HepG2 (cell line): ENCODE measurements around the gene BCL2A1. TPM values are rescaled to one million over a fixed set of nuclear protein-coding genes. Genes with fewer than 3 reads are reported as not detected.
A peak's percentile ranks its signal among the peaks of the same experiment; 100 is the strongest.

Experiments
- ATAC-seq: fragments of 200-7000 bp; cut with Tn5 transposase; 3 replicates; pipeline ENCODE4 v1.9.1; 2020; ENCODE audit warnings: mild to moderate bottlenecking, moderate library complexity
- BruUV-seq: library from RNA; stranded (reverse); fragments of 400-500 nt; replicated peaks from 2 replicates; lab custom pipeline; 2021; lab: Mats Ljungman, UMichigan
- CTCF ChIA-PET: fragments of 300-600 bp; formaldehyde crosslinking; extraction: SDS; loops from one replicate; lab custom pipeline; 2021; ENCODE audit warnings: low total read pairs, inconsistent platforms, low intra/inter-chr PET ratio; lab: Yijun Ruan, JAX
- POLR2A ChIA-PET: fragments of 350-600 bp; sonication (Branson Sonifier 250); formaldehyde crosslinking; loops from one replicate; lab custom pipeline; 2020; ENCODE audit warnings: antibody characterized with exemption, inconsistent platforms; lab: Yijun Ruan, JAX
- DNase-seq: peaks from one replicate; pipeline ENCODE4 v3.0.0-alpha.2; 2015; ENCODE audit warnings: low spot score
- FAIRE-seq: peaks from 3 replicates; lab custom pipeline; 2011; peaks lifted over from hg19 to GRCh38; lab: Jason Lieb, UNC
- H2AFZ ChIP-seq: one replicate; pipeline ENCODE4 v1.6.1; 2011; ENCODE audit warnings: low read length, inconsistent platforms
- H3K27ac ChIP-seq: fragments of 300-600 bp; 3 replicates; pipeline ENCODE4 v1.8.0; 2011; ENCODE audit warnings: mixed run types, mild to moderate bottlenecking, mixed read lengths, low read length, inconsistent platforms; ENCODE audit not compliant: insufficient read depth; ENCODE audit errors: extremely low read length
- H3K27me3 ChIP-seq, 2 experiments: fragments of 200-600 bp in 1 of 2; 2 replicates in 1 of 2; 3 replicates in 1 of 2; pipeline versions ENCODE4 v1.6.0 to v1.8.0; 2011; ENCODE audit warnings: low read length in 2 of 2, mild to moderate bottlenecking in 2 of 2, moderate library complexity in 2 of 2, inconsistent platforms in 1 of 2; ENCODE audit not compliant: insufficient read depth in 2 of 2, control insufficient read depth in 1 of 2
- H3K36me3 ChIP-seq, 2 experiments: fragments of 200-600 bp in 1 of 2; replicated peaks in 1 of 2; 2 replicates in 1 of 2; 3 replicates in 1 of 2; pipeline versions ENCODE4 v1.5.1 to v1.8.0; 2011; ENCODE audit warnings: low read length in 2 of 2, inconsistent platforms in 1 of 2; ENCODE audit not compliant: insufficient read depth in 2 of 2, control insufficient read depth in 1 of 2
- H3K4me1 ChIP-seq: 2 replicates; pipeline ENCODE4 v1.5.1; 2012; ENCODE audit warnings: low read length, inconsistent platforms; ENCODE audit not compliant: insufficient read depth
- H3K4me2 ChIP-seq: 2 replicates; pipeline ENCODE4 v1.6.0; 2011; ENCODE audit warnings: low read depth, low read length, inconsistent platforms
- H3K4me3 ChIP-seq, 3 experiments: fragments of 200-600 bp in 1 of 3; sonication (generic), shearing (Covaris generic) in 1 of 3; replicated peaks in 1 of 3; 2 replicates each; pipeline ENCODE4 v1.5.1; 2011 to 2016; ENCODE audit warnings: low read length in 3 of 3, inconsistent platforms in 2 of 3, low read depth in 2 of 3, mild to moderate bottlenecking in 2 of 3, control low read depth in 1 of 3, mixed read lengths in 1 of 3; ENCODE audit not compliant: insufficient read depth in 1 of 3
- H3K79me2 ChIP-seq: one replicate; pipeline ENCODE4 v1.6.1; 2011; ENCODE audit warnings: low read length, inconsistent platforms; ENCODE audit not compliant: insufficient read depth
- H3K9ac ChIP-seq: 2 replicates; pipeline ENCODE4 v1.6.0; 2011; ENCODE audit warnings: mild to moderate bottlenecking, low read depth, low read length, inconsistent platforms; ENCODE audit not compliant: insufficient read depth
- H3K9me3 ChIP-seq: 2 replicates; pipeline ENCODE4 v1.5.1; 2012; ENCODE audit warnings: mild to moderate bottlenecking, low read length
- H4K20me1 ChIP-seq: 2 replicates; pipeline ENCODE4 v1.6.0; 2011; ENCODE audit warnings: inconsistent platforms, mild to moderate bottlenecking, low read length, moderate library complexity; ENCODE audit not compliant: insufficient read depth
- CEBPB ChIP-seq: IDR thresholded peaks from 2 replicates; pipeline ENCODE4 v1.6.1; 2011; ENCODE audit warnings: low read depth, low read length, improper control_type of control experiment, borderline replicate concordance
- GABPB1 ChIP-seq: IDR thresholded peaks from 2 replicates; pipeline ENCODE4 v1.6.1; 2016; ENCODE audit warnings: mild to moderate bottlenecking, missing genetic modification reagents, moderate library complexity, missing compliant biosample characterization
- GATAD2A ChIP-seq: IDR thresholded peaks from 2 replicates; pipeline ENCODE4 v1.6.1; 2016
- HNF4A ChIP-seq: sonication (generic); formaldehyde crosslinking; IDR thresholded peaks from 2 replicates; pipeline ENCODE4 v1.4.0; 2020; ENCODE audit warnings: missing genetic modification reagents
- NR2F6 ChIP-seq, 2 experiments: IDR thresholded peaks; 2 replicates each; pipeline ENCODE4 v1.6.1; 2016; ENCODE audit warnings: antibody characterized with exemption in 1 of 2, mild to moderate bottlenecking in 1 of 2
- RARA ChIP-seq: IDR thresholded peaks from 2 replicates; pipeline ENCODE4 v1.6.1; 2016; ENCODE audit warnings: missing genetic modification reagents, missing compliant biosample characterization
- WGBS: methylation state at CpG from one replicate; pipeline ENCODE4 v1.1.6; 2017; ENCODE audit warnings: low lambda C conversion rate; 5-methylcytosine and 5-hydroxymethylcytosine counted together
- in situ Hi-C: cut with HindIII; loops from 2 replicates; pipeline ENCODE4 v1.10.0; 2017; ENCODE audit warnings: low pct_unique_long_range_greater_than_20kb; ENCODE audit not compliant: extremely low pct_ligation_motif_present
- intact Hi-C: fragments of 100-400 bp; cut with micrococcal nuclease; formaldehyde crosslinking; loops from one replicate; pipeline ENCODE4 v1.10.0; 2022; ENCODE audit not compliant: unreplicated experiment
- polyA plus RNA-seq, 8 experiments: library from polyadenylated mRNA; depleted of rRNA in 3 of 8; stranded (reverse) in 7 of 8; unstranded in 1 of 8; fragments of >200 nt; fragmentation: Illumina TruSeq in 4 of 8; extraction: Trizol in 4 of 8; gene quantifications; 2 replicates each; pipeline versions ENCODE4 v1.2.1 to v1.2.3, GENCODE V29; 2011 to 2016; ENCODE audit warnings: low read depth in 4 of 8, missing spikeins in 1 of 8, mixed read lengths in 1 of 8; ENCODE audit not compliant: insufficient read depth in 1 of 8
- total RNA-seq, 5 experiments: library from RNA; depleted of rRNA; stranded (reverse); fragments of >200 nt; fragmentation: Illumina TruSeq; extraction: Trizol; gene quantifications; 2 replicates each; pipeline ENCODE4 v1.2.3, GENCODE V29; 2016; ENCODE audit warnings: low read depth in 1 of 5
- TF ChIP-seq, protein P1 (sequence below): IDR thresholded peaks from 2 replicates; pipeline ENCODE4 v1.4.0; 2020; ENCODE audit warnings: mild to moderate bottlenecking, missing genetic modification reagents
- TF ChIP-seq, protein P2 (sequence below), 2 experiments: fragments of 450-650 bp in 1 of 2; sonication (generic) in 1 of 2; formaldehyde crosslinking; IDR thresholded peaks; 2 replicates each; pipeline versions ENCODE4 v1.5.0 to v1.8.0; 2020 to 2022; ENCODE audit warnings: mild to moderate bottlenecking in 1 of 2, missing genetic modification reagents in 1 of 2
- TF ChIP-seq, protein P3 (sequence below): sonication (generic); formaldehyde crosslinking; IDR thresholded peaks from 2 replicates; pipeline ENCODE4 v1.4.0; 2020; ENCODE audit warnings: mild to moderate bottlenecking, missing genetic modification reagents, borderline replicate concordance

Gene BCL2A1
- total and polyA plus RNA-seq, 2 of the 13 experiments (the other 11 are each of a cell fraction or from before 2014, with no cell fraction given) = 0.08 to 0.31 TPM

DNA sequence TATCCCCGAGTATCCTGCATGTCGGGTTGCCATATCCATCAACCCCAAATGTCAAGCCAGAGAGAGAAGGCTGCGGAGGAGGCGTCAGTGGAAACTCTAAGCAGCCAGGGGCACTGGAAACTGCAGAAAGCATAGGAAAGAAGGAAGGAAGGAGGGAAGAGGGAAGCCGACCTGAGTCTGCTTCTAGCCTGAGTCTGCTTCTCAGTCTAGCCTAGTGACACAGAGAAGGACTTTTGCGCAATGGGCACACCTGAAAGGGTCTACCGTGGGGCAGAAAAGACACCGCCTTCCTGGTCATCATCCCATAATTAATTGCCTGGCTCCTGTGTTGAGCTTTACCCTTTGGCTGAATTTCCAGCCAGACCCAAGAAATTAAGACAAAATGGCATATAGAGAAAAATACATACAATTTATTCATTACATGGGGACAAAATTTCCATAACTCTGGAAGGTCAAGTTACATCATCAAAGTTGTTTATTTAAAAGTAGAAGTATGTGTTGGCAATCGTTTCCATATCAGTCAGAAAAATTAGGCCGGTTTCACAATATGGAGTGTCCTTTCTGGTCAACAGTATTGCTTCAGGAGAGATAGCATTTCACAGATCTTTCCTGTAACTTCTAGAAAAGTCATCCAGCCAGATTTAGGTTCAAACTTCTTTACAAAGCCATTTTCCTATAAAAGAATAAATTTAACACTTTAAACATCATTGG is 10.3 kb downstream of the BCL2A1 start:
- H4K20me1 ChIP-seq = no peaks in the 10 kb centered on the region
- in situ Hi-C loops (no loop called here), intact Hi-C loops (no loop called here)
- POLR2A ChIA-PET = interaction anchor here (1.2 kb wide), 1 partner anchor 37 kb away, joined by 4 read pairs; no protein-coding TSS in a partner anchor
- H2AFZ ChIP-seq = no peak overlapping the region
- 0 out of 2 replicates have a peak overlapping the region, but pooled peaks have one; percentile 29 for H3K9ac ChIP-seq
- TF ChIP-seq NR2F6 (IDR thresholded peaks at IDR 0.05) (0 out of 2 replicates have a peak, but pooled peaks have one; percentile 11), NR2F6 (CRISPR knock-in tag; IDR thresholded peaks at IDR 0.05) (no peak), GATAD2A (CRISPR knock-in tag) (peak; percentile 56; the same call in 1 of the 2 replicates), CEBPB (peak; percentile 69; the same call in 1 of the 2 replicates), GABPB1 (no peak), RARA (CRISPR knock-in tag) (peak; percentile 19; the same call in 1 of the 2 replicates), HNF4A (peak; percentile 43)
- TF ChIP-seq, protein P1, sequence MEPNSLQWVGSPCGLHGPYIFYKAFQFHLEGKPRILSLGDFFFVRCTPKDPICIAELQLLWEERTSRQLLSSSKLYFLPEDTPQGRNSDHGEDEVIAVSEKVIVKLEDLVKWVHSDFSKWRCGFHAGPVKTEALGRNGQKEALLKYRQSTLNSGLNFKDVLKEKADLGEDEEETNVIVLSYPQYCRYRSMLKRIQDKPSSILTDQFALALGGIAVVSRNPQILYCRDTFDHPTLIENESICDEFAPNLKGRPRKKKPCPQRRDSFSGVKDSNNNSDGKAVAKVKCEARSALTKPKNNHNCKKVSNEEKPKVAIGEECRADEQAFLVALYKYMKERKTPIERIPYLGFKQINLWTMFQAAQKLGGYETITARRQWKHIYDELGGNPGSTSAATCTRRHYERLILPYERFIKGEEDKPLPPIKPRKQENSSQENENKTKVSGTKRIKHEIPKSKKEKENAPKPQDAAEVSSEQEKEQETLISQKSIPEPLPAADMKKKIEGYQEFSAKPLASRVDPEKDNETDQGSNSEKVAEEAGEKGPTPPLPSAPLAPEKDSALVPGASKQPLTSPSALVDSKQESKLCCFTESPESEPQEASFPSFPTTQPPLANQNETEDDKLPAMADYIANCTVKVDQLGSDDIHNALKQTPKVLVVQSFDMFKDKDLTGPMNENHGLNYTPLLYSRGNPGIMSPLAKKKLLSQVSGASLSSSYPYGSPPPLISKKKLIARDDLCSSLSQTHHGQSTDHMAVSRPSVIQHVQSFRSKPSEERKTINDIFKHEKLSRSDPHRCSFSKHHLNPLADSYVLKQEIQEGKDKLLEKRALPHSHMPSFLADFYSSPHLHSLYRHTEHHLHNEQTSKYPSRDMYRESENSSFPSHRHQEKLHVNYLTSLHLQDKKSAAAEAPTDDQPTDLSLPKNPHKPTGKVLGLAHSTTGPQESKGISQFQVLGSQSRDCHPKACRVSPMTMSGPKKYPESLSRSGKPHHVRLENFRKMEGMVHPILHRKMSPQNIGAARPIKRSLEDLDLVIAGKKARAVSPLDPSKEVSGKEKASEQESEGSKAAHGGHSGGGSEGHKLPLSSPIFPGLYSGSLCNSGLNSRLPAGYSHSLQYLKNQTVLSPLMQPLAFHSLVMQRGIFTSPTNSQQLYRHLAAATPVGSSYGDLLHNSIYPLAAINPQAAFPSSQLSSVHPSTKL (CRISPR knock-in tag) = peak; percentile 30; the same call in 1 of the 2 replicates
- TF ChIP-seq, protein P2, sequence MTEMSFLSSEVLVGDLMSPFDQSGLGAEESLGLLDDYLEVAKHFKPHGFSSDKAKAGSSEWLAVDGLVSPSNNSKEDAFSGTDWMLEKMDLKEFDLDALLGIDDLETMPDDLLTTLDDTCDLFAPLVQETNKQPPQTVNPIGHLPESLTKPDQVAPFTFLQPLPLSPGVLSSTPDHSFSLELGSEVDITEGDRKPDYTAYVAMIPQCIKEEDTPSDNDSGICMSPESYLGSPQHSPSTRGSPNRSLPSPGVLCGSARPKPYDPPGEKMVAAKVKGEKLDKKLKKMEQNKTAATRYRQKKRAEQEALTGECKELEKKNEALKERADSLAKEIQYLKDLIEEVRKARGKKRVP (CRISPR knock-in tag; IDR thresholded peaks at IDR 0.05) = 0 out of 4 replicates have a peak, but pooled peaks of 1 of the 2 experiments have one; percentile 47
- TF ChIP-seq, protein P3, sequence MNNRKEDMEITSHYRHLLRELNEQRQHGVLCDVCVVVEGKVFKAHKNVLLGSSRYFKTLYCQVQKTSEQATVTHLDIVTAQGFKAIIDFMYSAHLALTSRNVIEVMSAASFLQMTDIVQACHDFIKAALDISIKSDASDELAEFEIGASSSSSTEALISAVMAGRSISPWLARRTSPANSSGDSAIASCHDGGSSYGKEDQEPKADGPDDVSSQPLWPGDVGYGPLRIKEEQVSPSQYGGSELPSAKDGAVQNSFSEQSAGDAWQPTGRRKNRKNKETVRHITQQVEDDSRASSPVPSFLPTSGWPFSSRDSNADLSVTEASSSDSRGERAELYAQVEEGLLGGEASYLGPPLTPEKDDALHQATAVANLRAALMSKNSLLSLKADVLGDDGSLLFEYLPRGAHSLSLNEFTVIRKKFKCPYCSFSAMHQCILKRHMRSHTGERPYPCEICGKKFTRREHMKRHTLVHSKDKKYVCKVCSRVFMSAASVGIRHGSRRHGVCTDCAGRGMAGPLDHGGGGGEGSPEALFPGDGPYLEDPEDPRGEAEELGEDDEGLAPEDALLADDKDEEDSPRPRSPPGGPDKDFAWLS (CRISPR knock-in tag) = no peak
- H3K4me2 ChIP-seq = peak overlapping the region; percentile 51; the same call in 1 of the 2 replicates
- 44% methylated on average over 10 of the region's 10 CpGs for WGBS
- DNase-seq (peak; percentile 45), FAIRE-seq (no peak), ATAC-seq (peak; percentile 28; the same call in 1 of the 3 replicates)
- H3K27me3 ChIP-seq = no peaks in the 10 kb centered on the region
- no TSS peak for BruUV-seq
- CTCF ChIA-PET = no interaction called here
- no peak overlapping the region for H3K4me3 ChIP-seq
- H3K27ac ChIP-seq = peak overlapping the region; percentile 18
- H3K36me3 ChIP-seq = no peaks in the 10 kb centered on the region
- H3K4me1 ChIP-seq = peaks cover 37% of the 10 kb centered on the region
- H3K9me3 ChIP-seq = no peaks in the 10 kb centered on the region
- H3K79me2 ChIP-seq = no peaks in the 10 kb centered on the region
